T follicular helper cell (primary cell): ENCODE results near the gene WTAP.
"Not testable (repeated sequence)": the region's sequence is repeated elsewhere in the genome, so short reads cannot be mapped to it uniquely, and the experiment has no call there.

Source experiments
- DNase-seq: peaks from one replicate; pipeline ENCODE4 v3.0.0-alpha.2; 2020; ENCODE audit warnings: low read depth

The WTAP gene

GRCh38 chr6:159693894-159694545, 33.3 kb upstream of the WTAP start:
- peak; percentile 54 for DNase-seq

DNA sequence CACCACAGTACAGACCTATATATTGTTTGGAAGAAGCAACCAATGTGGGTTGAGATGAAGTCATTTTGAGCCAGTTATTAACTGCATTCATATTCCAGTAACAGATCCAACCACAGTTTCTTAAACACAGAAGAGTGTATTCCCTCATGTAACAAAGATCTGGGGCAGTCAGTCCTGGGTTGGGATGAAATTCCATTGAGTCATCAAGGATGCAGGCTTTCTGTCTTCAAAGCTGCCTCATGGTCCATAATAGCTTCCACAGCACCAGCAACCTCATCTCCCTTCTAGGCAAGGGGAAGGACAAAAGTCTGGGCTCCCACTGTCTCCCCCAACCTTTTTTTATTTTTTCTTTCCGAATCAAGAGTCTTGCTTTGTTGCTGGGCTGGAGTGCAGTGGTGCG, 31.3 kb upstream of the WTAP start:
- DNase-seq = no peak

DNA sequence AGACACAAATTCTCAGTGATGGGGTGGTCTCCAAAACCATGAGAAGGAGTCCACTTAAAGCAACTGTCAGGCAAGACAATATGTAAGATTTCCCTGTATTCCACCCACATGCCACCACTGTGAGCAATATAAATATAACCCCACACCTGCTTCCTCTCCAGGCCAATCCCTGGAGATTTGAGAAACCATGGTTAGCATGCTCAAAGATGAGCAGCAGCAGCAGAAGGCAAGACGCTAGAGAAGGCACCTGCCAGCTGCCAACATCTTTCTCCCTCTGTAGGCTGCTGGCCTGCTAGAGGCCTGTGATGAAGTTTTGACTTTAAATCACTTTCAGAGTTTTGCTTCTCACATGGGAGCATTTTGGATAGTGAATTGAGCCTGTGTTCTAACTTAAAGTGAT, 26.3 kb upstream of the WTAP start:
- no peak for DNase-seq

DNA sequence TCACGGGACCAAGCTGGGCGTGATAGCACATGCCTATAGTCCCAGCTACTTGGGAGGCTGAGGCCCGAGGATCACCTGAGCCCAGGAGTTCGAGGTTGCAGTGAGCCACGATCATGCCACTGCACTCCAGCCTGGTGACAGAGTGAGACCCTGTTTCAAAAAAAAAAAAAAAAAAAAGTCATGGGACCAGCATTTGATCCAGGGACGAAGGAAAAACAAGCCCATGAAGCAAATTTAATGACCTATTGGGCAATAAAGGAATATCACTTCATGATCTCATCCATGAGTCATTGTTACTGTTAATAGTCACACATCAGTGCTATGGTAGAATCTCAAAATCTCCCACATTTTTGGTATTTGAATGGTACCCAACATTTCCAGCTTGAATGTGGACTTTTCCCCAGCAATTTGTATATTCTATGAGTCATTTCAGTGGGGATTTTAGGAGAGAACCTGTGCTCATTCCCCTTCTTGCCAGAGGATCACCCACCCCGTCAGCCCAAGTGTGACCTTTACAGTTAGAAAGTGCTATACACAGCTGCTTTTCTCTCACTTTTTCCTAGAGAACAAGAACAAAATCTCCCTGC, 25.8 kb upstream of the WTAP start:
- DNase-seq = no peak

- DNase-seq = not testable (repeated sequence)
Observed at GRCh38 chr6:159710603-159711002, 16.7 kb upstream of the WTAP start.

- not testable (repeated sequence) for DNase-seq
Observed at GRCh38 chr6:159712389-159712788, 14.9 kb upstream of the WTAP start.

DNA sequence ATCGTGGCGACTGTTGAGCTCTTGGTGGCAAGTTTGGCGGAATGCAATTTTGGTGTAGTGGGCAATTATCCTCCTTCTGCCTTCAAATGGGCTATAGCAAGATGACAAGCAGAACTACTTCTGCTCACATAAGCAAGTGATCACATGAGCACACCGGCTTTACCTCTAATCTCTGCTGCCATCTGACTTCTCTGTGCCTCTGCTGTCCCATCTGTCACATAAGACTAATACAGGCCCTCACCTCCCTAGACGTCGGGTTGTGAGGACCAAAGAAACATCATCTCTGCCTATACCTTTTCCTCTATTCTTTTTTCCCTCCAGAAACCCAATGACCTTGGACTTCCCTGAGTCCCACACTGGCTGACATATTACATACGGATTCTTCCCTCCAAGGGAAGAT, 13.3 kb upstream of the WTAP start:
- no peak for DNase-seq

DNA sequence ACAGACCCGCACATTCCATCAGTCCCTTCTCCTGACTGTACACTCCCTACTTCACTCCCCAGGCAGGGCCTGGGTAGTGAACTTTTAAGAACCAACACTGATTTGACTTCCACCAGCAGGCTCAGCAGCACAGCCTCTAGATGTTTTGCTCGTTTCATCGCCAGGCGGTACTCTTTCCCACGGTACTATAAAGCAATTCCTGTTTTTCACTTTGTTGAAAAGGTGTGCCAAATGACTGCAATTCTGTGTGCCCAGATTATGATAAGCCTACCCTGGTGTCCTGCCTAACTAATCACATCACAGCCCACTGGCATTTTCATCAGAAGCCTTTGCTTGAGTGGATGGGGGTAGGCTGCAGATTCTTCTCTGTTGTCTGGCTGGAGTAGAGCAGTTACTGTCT, 12.9 kb upstream of the WTAP start:
- DNase-seq = no peak

GRCh38 chr6:159715166-159715565, 12.1 kb upstream of the WTAP start:
- DNase-seq = no peak

DNA sequence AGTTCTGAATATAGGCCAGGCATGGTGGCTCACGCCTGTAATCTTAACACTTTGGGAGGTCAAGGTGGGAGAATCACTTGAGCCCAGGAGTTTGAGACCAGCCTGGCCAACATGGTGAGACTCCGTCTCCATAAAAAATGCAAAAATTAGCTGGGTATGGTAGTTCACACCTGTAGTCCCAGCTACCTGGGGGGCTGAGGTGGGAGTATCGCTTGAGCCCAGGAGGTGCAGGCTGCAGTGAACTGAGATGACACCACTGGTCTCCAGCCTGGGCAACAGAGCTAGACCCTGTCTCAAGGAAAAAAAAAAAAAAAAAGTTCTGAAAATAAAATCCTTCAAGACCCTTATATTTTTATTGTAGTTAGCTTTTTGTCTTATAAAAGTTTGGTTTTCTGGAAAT, 11.7 kb upstream of the WTAP start:
- DNase-seq = no peak

DNA sequence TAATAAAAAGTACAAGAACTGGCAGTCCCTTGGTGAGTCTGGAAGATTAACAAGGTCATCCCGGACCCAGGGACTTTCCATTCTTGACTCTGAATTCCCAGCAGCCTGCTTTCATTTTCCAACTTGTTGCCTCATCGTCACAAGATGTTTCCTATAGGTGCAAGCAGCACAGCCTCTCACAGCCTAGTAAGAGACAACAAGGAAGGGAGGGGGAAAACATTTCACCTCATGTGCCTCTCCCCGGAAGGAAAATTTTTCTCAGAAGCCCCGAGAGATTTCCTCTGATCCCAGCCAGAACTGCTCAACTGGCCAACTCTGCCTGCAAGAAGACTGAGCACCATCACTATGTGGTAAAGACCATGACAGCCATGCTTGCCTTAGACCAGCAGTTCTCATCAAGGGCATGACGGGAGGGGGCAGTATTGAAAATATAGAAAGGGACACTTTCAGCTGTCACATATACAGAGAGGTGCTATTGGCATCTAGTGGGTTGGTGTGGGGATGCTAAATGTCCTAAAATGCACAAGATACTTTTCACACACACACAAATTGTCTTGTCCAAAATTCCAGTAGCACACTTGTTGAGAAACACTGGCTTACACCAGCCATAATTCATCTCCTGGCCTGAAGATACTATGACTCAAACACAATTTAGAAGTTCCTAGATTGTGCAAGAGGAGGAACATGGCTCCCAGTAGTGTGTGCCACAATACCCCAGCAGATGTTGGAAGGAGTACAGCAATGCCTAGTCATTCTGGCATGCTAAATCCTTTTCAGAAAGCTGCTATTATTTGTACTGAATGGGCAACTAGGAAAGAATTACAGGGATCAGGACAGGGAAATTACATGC, 10.8 kb upstream of the WTAP start:
- DNase-seq = no peak

- no peak for DNase-seq
Observed at GRCh38 chr6:159718634-159719033, 8.7 kb upstream of the WTAP start.

GRCh38 chr6:159719287-159719686, 8.0 kb upstream of the WTAP start:
- DNase-seq = no peak

DNA sequence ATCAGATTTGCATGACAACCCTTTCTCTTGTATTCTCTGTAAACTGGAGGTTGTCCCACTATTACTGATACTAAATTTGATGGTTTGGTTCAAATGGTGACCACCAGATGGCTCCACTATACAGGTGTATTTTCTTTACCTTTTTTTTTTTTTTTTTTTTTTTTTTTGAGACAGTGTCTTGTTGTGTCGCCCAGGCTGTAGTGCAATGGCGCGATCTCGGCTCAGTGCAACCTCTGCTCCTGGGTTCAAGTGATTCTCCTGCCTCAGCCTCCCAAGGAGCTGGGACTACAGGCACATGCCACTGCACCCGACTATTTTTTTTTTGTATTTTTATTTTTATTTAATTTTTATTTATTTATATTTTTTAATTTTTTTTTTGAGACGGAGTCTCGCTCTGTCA, 6.6 kb upstream of the WTAP start:
- peak; percentile 42 for DNase-seq

GRCh38 chr6:159721981-159722380, 5.3 kb upstream of the WTAP start:
- not testable (repeated sequence) for DNase-seq

- DNase-seq = no peak
Observed at GRCh38 chr6:159722655-159723054, 4.7 kb upstream of the WTAP start.

GRCh38 chr6:159723259-159723658, 4.0 kb upstream of the WTAP start:
- no peak for DNase-seq

DNA sequence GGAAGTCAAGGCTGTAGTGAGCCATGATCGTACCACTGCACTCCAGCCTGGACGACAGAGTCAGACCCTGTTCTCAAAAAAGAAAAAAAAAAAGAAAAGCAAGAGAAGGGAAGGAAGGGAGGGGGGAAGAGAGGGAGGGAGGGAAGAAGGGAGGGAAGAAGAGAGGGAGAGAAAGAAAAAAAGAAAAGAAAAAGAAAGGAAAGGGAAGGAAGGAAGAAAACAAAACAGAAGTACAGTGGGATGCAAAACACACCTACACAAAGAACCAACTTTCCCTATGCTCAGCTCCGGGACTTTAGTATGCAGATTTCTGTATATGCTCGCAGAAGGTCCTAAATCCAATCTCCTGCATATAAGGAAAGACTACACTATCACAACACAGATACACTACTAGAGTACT, 2.5 kb upstream of the WTAP start:
- DNase-seq = no peak

GRCh38 chr6:159725208-159725607, 2.1 kb upstream of the WTAP start:
- not testable (repeated sequence) for DNase-seq

DNA sequence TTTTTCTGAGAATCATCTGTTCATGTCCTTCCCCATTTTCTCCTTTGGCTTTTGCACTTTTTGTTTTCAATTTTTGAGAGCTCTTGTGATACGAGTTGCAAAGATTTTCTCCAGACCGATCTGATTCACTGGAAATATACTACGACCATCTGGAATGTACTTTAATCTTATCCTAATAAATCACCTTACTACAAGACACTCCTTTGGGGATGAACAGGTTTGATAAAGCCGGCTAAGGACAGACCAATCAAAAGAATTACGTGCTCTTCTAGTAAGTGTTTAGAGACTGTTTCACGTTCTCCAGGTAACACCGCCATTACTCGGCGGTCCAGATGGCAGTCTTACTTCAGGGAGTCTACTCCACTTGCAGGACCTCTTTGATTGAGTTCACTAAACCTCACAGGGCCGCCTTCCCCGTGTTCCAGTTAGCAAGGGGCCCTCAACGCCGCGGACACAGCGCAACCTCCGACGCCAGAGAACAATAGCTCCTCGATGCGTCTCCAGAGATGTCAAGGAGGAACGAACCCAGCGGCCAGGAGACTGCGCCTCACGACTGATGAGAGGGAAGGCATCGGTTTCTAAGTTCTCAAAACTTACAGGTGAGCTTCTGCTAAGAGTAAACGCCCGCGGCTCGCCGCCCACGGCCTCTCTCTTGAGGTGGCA, 920 bp upstream of the WTAP start:
- no peak for DNase-seq

GRCh38 chr6:159727717-159728445, 575 bp downstream of the WTAP start:
- no peak for DNase-seq

- DNase-seq = no peak
Observed at GRCh38 chr6:159728531-159728964, 1.2 kb downstream of the WTAP start.
